Mammary microvascular endothelial cell (primary cell): ENCODE data around the gene AIRE. TPM values are rescaled to one million over a fixed set of nuclear protein-coding genes. Genes with fewer than 3 reads are reported as not detected.

Source experiments
- total RNA-seq: library from RNA; depleted of rRNA; stranded (reverse); fragments of >200 nt; gene quantifications from 2 replicates; pipeline ENCODE4 v1.2.3, GENCODE V29; 2015

The AIRE gene
- 0.15 TPM in 1 of 2 replicates, not detected in the other for total RNA-seq

DNA sequence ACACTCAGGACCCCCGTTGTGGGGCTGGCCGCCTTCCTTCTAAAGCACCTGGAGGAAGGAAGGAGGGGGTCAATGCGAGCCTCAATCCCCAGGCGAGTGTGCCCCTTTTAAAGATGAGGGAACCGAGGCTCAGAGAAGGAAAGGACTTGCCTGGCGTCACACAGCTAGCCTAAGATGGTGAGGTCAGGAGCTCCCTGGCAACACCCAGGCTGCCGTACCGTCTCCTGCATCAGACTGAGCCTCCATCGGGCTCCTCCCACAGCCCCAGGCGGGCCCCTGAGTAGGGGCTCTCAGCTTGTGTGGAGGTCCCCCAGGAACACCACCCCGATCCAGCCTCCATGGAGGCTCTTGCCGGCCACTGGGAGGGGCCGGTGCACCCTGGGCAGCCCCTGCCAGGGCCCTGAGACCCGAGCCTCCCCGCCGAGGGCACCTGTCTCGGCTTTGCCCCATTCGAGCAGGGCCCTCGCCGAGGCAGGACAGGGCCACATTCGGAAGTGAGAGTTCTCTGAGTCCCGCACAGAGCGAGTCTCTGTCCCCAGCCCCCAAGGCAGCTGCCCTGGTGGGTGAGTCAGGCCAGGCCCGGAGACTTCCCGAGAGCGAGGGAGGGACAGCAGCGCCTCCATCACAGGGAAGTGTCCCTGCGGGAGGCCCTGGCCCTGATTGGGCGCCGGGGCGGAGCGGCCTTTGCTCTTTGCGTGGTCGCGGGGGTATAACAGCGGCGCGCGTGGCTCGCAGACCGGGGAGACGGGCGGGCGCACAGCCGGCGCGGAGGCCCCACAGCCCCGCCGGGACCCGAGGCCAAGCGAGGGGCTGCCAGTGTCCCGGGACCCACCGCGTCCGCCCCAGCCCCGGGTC is at the start of gene AIRE:
Gene AIRE (plus strand): TSS at position 739 of the 855 bp plus-strand sequence. CDS start 131 bp downstream, outside the sequence.

DNA sequence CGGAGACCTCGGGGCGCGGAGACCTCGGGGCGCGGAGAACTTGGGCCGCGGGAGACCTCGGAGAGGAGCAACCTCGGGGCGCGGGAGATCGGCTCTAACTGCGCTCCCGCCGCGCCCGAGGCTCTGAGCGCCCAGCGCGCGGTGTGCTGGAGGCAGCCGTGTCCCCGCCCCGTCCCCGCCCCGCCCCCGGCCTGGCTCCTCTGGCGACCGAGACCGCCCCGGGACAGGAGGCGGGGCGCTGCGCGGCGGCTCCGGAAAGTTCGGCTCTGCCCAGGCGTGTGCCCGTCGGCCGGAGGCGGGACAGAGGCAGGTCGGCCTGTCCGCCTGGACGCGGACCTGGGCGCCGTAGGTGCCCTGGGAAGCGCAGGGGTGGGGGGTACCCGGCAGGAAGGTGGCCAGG is 44.8 kb upstream of the AIRE start, which contains the start of gene ICOSLG:
Gene ICOSLG (minus strand): TSS at position 102 of the 400 bp plus-strand sequence. CDS start 126 bp downstream, outside the sequence.

DNA sequence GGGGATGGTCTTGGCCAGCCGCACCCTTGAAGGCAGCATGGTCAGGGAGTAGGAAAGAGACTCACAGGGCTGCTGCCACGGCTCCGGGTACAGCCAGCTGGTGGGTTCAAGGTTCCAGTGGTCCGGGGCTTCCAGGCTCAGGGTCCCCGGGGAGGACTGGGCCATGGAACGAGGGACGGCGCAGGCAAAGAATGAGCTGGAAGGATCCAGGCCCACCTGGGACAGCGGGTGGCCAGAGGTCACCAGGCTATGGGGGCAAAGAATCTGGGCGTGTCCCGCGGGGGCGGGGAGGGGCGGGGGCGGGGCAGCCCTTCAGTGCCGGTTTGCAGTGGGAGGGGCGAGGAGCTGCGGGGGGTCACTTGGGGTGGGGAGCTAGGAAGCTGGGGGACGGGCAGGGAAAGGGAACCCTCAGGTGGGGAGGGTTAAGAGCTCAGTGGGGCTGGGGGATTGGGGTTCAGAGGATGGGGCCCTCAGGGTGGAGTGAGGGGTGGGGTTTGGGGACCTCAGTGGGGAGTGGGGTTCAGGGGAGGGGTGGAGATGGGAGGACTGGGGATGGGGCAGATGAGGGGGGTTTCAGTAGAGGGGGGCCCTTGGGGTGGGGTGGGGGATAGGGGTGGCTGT is 23.9 kb upstream of the AIRE start, which contains the start of gene DNMT3L:
Gene DNMT3L (minus strand): TSS at position 223 of the 621 bp plus-strand sequence. CDS start 638 bp downstream, outside the sequence.

DNA sequence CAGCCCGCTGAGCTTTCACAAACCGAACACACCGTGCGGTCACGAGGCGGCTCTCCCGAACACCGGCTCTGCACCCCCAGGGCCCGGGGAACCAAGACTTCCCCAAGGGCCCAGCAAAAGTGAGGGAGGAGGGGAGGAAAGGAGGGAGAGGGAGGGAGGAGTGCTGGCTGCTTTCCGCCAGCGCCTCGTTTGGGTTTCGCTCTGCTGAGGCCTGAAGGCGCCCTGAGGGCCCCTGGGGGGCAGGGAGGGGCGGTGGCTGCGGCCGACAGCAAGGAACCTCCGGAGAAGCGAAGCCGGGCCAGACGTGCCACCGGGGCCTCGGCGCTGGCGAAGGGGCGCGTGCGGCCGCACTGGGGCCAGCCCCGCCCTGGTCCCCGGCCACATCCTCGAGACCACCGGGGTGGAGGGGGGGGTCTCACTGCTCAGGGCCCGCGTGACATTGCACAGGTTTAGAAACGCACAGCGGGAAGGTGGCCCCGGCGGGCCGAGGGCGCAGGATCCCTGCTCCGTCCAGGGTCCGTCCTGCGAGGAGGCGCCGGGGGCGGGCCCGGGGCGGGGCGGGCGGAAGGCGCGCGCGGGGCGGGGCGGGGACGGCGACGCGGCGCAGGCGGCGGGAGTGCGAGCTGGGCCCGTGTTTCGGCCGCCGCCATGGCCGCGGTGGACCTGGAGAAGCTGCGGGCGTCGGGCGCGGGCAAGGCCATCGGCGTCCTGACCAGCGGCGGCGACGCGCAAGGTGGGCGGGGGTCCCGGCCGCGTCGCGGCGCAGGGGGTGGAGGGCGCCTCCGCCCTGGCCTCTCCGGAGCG is 14.0 kb downstream of the AIRE start, which contains the start of gene PFKL:
Gene PFKL (plus strand): TSS at position 596 of the 804 bp plus-strand sequence. CDS start 53 bp downstream, at position 649.

DNA sequence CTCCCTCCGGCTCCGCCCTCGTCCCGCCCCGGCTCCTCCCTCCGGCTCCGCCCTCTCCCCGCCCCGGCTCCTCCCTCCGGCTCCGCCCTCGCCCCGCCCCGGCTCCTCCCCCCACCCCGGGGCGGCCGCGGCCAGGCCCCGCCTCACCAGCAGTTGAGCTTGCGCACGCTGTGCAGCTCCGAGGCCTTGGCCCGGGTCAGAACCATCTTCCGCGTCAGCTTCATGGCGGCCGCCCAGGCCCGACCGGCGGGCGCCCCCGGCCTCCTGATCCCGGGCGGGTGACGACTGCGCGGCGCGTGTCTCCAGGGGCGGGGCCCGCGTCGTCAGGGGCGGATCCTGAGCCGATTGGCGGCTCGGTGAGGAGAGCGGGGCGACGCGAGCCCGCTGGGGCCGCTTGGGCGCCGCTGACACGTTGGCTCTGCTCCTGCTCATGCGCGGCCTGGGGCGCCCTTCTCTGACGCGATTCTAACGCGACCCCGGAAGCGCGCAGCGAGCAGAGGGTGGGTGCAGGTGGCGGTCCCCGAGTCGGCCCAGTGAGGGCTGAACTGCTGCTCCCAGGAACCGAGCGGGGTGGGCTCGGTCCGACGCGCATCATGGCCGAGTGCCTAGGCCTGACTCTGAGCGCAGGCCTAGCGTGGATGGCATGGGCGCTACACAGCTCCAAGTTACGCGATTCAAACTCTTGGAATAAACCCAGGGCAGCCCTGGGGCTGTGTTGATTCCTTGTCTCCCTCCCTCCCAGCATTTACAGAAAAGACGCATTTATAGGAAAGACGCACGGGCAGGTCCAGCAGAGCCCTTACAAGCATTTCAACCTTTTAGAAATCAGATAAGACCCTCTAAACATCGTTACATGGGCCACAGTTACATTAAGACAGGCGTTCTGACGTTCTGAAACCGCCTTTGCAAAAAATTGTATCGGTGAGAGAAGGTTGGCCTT is 53.6 kb downstream of the AIRE start, which contains the start of gene CFAP410:
Gene CFAP410 (minus strand): TSS at position 420 of the 940 bp plus-strand sequence. CDS start 196 bp downstream, at position 224.

Other genes with a start within 250 kb of the AIRE start
- 22.5 and 25.5 TPM in 2 replicates for gene PWP2, start 178.5 kb upstream of the AIRE start, total RNA-seq
- gene GATD3, start 152.2 kb upstream of the AIRE start, total RNA-seq = 20.4 and 26.8 TPM in 2 replicates
- 0.67 and 1.0 TPM in 2 replicates for gene ICOSLG, start 44.9 kb upstream of the AIRE start, total RNA-seq
- not detected in 2 replicates for gene DNMT3L, start 24.0 kb upstream of the AIRE start, total RNA-seq
- 137 and 166 TPM in 2 replicates for gene PFKL, start 14.2 kb downstream of the AIRE start, total RNA-seq
- gene CFAP410, start 53.5 kb downstream of the AIRE start, total RNA-seq = 10.6 and 11.7 TPM in 2 replicates
- gene TRPM2, start 67.7 kb downstream of the AIRE start, total RNA-seq = 18.1 and 18.3 TPM in 2 replicates
- gene LRRC3, start 169.6 kb downstream of the AIRE start, total RNA-seq = 3.5 and 5.5 TPM in 2 replicates